ENCODE data around the gene MFSD12.
"Not testable (repeated sequence)": the region's sequence is repeated elsewhere in the genome, so short reads cannot be mapped to it uniquely, and the experiment has no call there.

Gene MFSD12

DNA sequence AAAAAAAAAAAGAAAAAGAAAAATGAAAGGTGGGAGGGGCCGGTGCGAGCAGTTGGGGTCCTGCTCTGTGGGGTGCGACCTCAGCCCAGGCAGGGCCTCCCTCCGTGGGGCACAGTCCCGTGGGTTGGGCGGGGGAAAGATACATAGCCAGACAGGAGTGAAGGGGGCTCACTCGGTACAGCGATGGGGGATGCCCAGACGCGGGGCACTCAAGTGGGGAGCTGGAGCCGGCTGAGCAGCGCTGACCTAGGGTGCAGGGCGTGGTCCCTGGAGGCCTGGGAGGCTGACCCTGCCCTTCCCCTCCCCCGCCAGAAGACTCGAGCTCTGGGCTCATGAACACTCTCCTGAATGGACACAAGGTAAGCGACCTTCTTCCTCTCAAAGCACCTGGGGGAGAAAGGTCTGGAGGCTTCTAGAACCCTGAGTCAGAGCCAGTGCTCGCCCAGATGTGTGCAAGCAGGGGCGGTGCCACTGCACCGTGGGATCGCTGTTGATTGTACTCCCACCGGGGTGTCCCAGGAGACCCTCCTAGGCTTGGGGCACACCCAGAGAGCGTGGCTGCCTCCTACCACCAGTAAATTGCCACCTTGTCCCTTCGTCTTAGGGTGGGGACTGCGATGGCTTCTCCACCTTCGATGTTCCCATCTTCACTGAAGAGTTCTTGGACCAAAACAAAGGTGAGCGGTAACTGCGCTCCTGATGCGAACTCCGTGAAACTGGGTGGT is 18.7 kb upstream of the MFSD12 start:
- peaks cover 15% of the 10 kb centered on the region for H3K4me1 ChIP-seq

DNA sequence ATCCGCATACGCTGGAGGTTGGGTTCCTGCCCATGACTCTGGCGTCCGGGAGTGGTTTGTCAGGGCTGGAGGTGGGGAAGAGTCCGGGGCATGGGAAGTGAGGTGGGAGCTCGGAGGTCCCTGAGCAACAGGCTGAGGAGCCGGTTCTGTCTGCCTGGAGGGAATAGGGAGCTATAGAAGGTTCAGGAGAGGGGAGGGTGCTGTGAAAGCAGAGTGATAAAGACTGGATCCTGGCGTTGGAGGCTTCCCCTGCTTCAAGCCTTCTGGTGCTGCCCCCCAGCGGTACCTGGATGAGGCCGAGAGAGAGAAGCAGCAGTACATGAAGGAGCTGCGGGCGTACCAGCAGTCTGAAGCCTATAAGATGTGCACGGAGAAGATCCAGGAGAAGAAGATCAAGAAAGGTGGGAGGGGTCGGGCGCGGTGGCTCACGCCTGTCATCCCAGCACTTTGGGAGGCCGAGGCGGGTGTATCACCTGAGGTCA is 17.9 kb upstream of the MFSD12 start:
- Histone ChIP-seq H3K9ac (no peak overlapping the region), H3K9me3 (no peaks in the 10 kb centered on the region), H4K20me1 (peaks cover 45% of the 10 kb centered on the region), H3K4me3 (no peak overlapping the region), H3K27me3 (no peaks in the 10 kb centered on the region), H3K4me2 (no peak overlapping the region), H3K27ac (no peak overlapping the region), H3K36me3 (peaks cover 41% of the 10 kb centered on the region), H3K4me1 (peaks cover 15% of the 10 kb centered on the region)
- TF ChIP-seq Cebpa-rat (IDR thresholded peaks at IDR 0.05) = no peak

More for the DNA sequence above, 18.7 kb upstream of the MFSD12 start:
- no peak for TF ChIP-seq Cebpa-rat (IDR thresholded peaks at IDR 0.05)
- H3K4me2 ChIP-seq = no peak overlapping the region
- H3K36me3 ChIP-seq = peaks cover 41% of the 10 kb centered on the region
- no peaks in the 10 kb centered on the region for H3K27me3 ChIP-seq
- peaks cover 45% of the 10 kb centered on the region for H4K20me1 ChIP-seq
- H3K27ac ChIP-seq = no peak overlapping the region
- H3K9me3 ChIP-seq = no peaks in the 10 kb centered on the region
- H3K9ac ChIP-seq = no peak overlapping the region
- no peak overlapping the region for H3K4me3 ChIP-seq

DNA sequence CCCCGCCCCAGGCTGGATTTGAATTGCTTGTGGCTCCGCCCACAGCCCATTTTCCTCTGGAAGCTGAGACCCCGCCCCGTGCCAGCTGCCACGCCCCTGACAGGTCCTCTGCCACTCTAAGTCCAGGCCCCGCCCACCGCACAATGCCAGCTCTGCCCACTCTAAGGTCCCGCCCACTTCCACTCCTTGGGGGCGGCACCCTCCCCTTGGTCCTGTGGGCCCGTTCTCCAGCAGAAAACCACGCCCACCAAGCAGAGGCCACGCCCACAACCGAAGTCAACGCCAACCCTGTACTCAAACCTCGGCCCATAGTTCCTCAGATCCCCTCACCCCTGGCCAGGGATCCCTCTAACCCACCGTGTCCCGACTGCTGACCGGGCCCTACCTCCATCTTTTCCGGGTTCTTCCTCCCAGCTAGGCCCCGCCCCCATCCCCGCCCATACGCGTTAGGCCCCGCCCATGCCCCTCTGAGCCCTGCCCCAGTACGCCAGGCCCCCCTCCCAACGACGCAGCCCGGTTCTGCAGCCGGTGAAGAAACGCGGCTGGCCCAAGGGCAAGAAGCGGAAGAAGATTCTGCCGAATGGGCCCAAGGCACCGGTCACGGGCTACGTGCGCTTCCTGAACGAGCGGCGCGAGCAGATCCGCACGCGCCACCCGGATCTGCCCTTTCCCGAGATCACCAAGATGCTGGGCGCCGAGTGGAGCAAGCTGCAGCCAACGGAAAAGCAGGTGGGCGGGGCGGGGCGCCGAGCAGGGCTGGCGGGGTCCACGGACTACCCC is 16.7 kb upstream of the MFSD12 start:
- Histone ChIP-seq H3K4me1 (peaks cover 15% of the 10 kb centered on the region), H3K4me3 (peak overlapping the region; percentile 98), H3K27ac (no peak overlapping the region; the same call in 1 of the 2 replicates), H3K36me3 (peaks cover 39% of the 10 kb centered on the region), H3K4me2 (peak overlapping the region; percentile 89), H4K20me1 (peaks cover 44% of the 10 kb centered on the region), H3K9ac (peak overlapping the region; percentile 93; the same call in 1 of the 2 replicates), H3K27me3 (no peaks in the 10 kb centered on the region), H3K9me3 (no peaks in the 10 kb centered on the region)
- no peak for TF ChIP-seq Cebpa-rat (IDR thresholded peaks at IDR 0.05)

DNA sequence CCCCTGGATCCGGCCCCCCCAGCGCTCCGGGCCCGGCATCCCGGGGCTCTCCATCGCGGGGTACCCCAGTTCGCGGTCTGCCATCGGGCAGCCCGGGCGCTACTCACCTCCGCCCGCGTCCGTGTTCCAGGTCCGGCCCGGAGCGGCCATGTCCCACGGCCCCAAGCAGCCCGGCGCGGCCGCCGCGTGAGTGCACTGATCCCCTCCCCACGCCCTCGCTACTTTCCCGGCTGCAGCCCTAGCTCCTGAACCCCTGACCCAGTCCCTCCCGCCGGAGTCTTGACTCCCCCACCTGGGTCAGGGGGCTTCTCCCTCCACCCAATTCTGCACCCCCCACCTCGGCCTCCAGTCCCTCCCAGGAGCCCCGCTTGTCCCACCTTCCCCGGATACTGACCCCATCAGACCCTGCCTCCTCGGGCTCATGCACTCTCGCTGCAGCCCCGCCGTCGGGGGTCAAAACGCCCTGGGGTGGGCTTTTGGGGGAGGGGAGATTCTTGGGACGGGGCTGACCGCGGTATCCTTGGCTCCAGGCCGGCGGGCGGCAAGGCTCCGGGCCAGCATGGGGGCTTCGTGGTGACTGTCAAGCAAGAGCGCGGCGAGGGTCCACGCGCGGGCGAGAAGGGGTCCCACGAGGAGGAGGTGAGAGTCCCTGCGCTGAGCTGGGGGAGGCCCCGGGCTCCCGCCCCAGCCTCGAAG is 15.9 kb upstream of the MFSD12 start:
- peak overlapping the region; percentile 85 for H3K27ac ChIP-seq
- peak overlapping the region; percentile 98 for H3K4me3 ChIP-seq
- peaks cover 36% of the 10 kb centered on the region for H4K20me1 ChIP-seq
- peak overlapping the region; percentile 93 for H3K9ac ChIP-seq
- peaks cover 15% of the 10 kb centered on the region for H3K4me1 ChIP-seq
- no peaks in the 10 kb centered on the region for H3K9me3 ChIP-seq
- peak overlapping the region; percentile 89 for H3K4me2 ChIP-seq
- H3K36me3 ChIP-seq = peaks cover 32% of the 10 kb centered on the region
- no peaks in the 10 kb centered on the region for H3K27me3 ChIP-seq
- no peak for TF ChIP-seq Cebpa-rat (IDR thresholded peaks at IDR 0.05)

DNA sequence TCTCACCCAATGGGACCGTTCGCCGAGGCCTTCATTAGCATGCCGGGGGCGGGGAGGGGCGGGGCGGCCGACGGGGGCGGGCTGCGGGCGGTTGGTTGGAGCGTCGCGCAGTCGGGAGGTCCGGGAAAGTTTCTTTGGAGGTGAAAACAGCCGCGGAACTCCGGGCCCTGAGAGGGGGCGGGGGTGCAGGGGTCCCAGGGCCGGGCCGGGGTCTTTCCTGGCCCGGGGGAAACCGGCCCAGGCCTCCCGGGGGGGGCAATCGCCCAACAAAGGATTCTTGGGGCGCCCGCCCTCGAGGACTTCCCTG is 15.4 kb upstream of the MFSD12 start, which contains the start of gene HMG20B:
TSS of gene HMG20B (plus strand) at position 90 of the 307 bp plus-strand sequence. CDS start 366 bp downstream, outside the sequence.
- no peaks in the 10 kb centered on the region for H3K9me3 ChIP-seq
- H4K20me1 ChIP-seq = peaks cover 34% of the 10 kb centered on the region
- H3K4me2 ChIP-seq = peak within 1 kb of the TSS; percentile 94
- no peak for TF ChIP-seq Cebpa-rat (IDR thresholded peaks at IDR 0.05)
- peak within 1 kb of the TSS; percentile 85 for H3K27ac ChIP-seq
- H3K9ac ChIP-seq = peak within 1 kb of the TSS; percentile 93
- peak within 1 kb of the TSS; percentile 98 for H3K4me3 ChIP-seq
- H3K4me1 ChIP-seq = peaks cover 15% of the 10 kb centered on the region
- no peaks in the 10 kb centered on the region for H3K27me3 ChIP-seq
- peaks cover 27% of the 10 kb centered on the region for H3K36me3 ChIP-seq

DNA sequence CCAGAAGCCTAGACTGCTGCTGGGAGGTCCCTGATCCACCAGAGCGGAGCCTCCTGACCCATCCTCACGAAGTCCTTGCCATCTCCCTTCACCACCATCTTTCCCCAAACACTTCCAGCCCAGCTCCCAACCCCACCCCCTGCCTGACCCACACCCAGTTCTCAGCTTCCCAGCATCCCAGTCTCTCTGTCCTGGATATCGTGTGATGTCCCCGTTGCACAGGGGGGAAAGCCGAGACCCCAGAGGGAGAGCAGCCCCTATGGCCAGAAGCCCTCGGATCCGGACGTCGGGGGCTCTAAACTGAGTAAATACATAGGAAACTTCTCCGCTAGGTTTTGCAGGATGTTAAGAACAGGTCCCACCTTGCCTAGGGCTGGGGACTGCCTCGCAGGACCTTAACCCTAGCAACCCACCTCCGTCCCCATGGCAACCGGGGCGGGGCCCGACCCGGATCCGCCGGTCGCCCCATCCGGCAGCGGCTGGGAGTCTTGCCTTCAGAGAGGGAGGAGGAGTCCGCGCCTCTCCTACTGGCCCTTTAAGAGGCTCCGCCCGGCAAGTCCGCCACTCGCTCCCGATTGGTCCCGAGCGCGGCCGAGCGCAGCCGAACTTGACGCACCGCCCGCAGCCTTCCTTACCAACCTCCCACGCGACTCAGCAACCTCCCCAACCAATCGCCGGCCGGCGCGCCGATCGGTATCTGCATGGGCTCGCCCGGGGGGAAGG is 14.9 kb upstream of the MFSD12 start:
- H3K27ac ChIP-seq = 0 out of 2 replicates have a peak overlapping the region, but pooled peaks have one; percentile 14
- H3K4me1 ChIP-seq = peaks cover 15% of the 10 kb centered on the region

DNA sequence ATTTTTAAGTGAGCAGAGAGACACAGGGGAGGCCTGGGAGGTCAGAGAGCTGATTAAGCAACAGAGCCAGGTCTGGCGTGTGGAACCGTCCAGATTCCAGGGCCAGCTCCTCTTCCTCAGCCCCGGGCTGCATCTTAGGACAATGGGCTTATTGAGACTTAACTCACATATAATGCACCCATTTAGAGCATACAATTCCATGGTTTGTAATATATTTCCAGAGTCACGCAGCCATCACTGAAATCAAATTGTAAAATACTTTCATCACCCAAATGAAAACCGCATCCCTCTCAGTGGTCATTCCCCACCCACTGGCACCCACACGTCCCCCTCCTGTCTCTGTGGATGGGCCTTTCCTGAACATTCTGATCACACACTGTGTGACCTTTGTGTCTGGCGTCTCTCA is 13.2 kb upstream of the MFSD12 start:
- TF ChIP-seq Cebpa-rat (IDR thresholded peaks at IDR 0.05) = no peak
- Histone ChIP-seq H3K4me3 (no peak overlapping the region), H3K9ac (no peak overlapping the region), H3K9me3 (no peaks in the 10 kb centered on the region), H3K4me2 (no peak overlapping the region), H3K27me3 (no peaks in the 10 kb centered on the region), H3K36me3 (peaks cover 13% of the 10 kb centered on the region), H4K20me1 (peaks cover 23% of the 10 kb centered on the region), H3K4me1 (peaks cover 9% of the 10 kb centered on the region), H3K27ac (no peak overlapping the region)

More for the DNA sequence above, 14.9 kb upstream of the MFSD12 start:
- TF ChIP-seq Cebpa-rat (IDR thresholded peaks at IDR 0.05) = no peak
- Histone ChIP-seq H3K4me2 (peak overlapping the region; percentile 94), H3K27me3 (no peaks in the 10 kb centered on the region), H4K20me1 (peaks cover 34% of the 10 kb centered on the region), H3K9ac (peak overlapping the region; percentile 46; the same call in 1 of the 2 replicates), H3K36me3 (peaks cover 26% of the 10 kb centered on the region), H3K4me3 (peak overlapping the region; percentile 65), H3K9me3 (no peaks in the 10 kb centered on the region)

DNA sequence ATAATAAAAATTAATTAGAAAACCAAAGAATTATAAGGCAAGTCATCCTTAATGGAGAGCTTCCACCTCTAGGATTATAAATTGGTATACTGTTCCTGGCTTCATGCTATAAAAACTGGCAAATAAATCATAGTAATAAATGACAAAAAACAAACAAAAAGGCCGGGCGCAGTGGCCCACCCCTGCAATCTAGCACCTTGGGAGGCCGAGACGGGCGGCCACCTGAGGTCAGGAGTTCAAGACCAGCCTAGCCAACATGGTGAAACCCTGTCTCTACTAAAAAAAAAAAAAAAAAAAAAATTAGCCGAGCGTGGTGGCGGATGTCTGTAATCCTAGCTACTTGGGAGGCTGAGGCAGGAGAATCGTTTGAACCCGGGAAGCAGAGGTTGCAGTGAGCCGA is 12.7 kb upstream of the MFSD12 start:
- H3K27ac ChIP-seq, H3K4me2 ChIP-seq: not testable (repeated sequence)

DNA sequence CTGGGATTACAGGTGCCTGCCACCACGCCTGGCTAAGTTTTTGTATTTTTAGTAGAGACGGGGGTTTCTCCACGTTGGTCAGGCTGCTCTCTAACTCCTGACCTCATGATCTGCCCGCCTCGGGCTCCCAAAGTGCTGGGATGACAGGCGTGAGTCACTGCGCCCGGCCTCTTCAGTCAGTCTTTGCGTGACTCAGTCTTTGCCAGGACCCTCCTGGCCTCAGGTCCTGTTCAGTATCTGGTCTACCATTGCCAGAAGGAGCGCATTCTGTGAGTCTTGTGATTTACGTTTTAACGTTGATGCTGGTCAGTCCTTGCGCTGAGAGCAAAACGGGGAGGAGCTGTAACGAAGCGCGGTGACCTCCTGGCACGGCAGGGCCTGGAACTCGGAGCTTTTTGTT is 7.8 kb upstream of the MFSD12 start:
- no peaks in the 10 kb centered on the region for H4K20me1 ChIP-seq
- no peak overlapping the region for H3K4me3 ChIP-seq
- H3K27me3 ChIP-seq = no peaks in the 10 kb centered on the region
- no peak overlapping the region for H3K9ac ChIP-seq
- no peak overlapping the region for H3K27ac ChIP-seq
- no peaks in the 10 kb centered on the region for H3K9me3 ChIP-seq
- H3K4me2 ChIP-seq = no peak overlapping the region
- no peak for TF ChIP-seq Cebpa-rat (IDR thresholded peaks at IDR 0.05)
- no peaks in the 10 kb centered on the region for H3K36me3 ChIP-seq
- H3K4me1 ChIP-seq = peaks cover 14% of the 10 kb centered on the region

More for the DNA sequence above, 12.7 kb upstream of the MFSD12 start:
- peaks cover 18% of the 10 kb centered on the region for H4K20me1 ChIP-seq
- not testable (repeated sequence) for H3K9me3 ChIP-seq, H3K9ac ChIP-seq, H3K36me3 ChIP-seq, H3K4me1 ChIP-seq, H3K27me3 ChIP-seq, H3K4me3 ChIP-seq

Data from BLaER1 (cell line).